ENCODE data around the gene SMIM29. TPM values are rescaled to one million over a fixed set of nuclear protein-coding genes. Genes with fewer than 3 reads are reported as not detected.

The SMIM29 gene
- total and polyA plus RNA-seq, 10 of the 15 experiments (the other 5 are each of a cell fraction or from before 2014, with no cell fraction given), result 7.1 to 30.0 (median 16.2) TPM

GRCh38 chr6:34223956-34224940, 24.6 kb downstream of the SMIM29 start (continued):
- no peak for TF ChIP-seq SUZ12 (IDR thresholded peaks at IDR 0.05; ENCODE audit: unreplicated experiment)
- TF ChIP-seq SREBF2 (IDR thresholded peaks at IDR 0.05; ENCODE audit: low read length), result no peak
- peak in 1 of 2 experiments; percentile 34; a peak in 1 of 4 replicates for TF ChIP-seq IKZF2 (IDR thresholded peaks at IDR 0.05)
- TF ChIP-seq GATAD2B (conservative IDR thresholded peaks at IDR 0.05; ENCODE audit: low read depth), result peak; percentile 83
- TF ChIP-seq POLR2AphosphoS5 (IDR thresholded peaks at IDR 0.05; ENCODE audit: low read length), result peak; percentile 63; the same call in 1 of the 2 replicates
- no peak for TF ChIP-seq IRF4 (IDR thresholded peaks at IDR 0.05; ENCODE audit: low read depth, low read length)
- TF ChIP-seq ASH2L (IDR thresholded peaks at IDR 0.05; ENCODE audit: borderline replicate concordance, low read depth), result no peak
- peak; percentile 95 for TF ChIP-seq ESRRA (IDR thresholded peaks at IDR 0.05; ENCODE audit: low read length)
- TF ChIP-seq MYC (IDR thresholded peaks at IDR 0.05; ENCODE audit: insufficient read depth, insufficient read length, insufficient replicate concordance, low read length, severe bottlenecking), result no peak
- TF ChIP-seq BACH1 (IDR thresholded peaks at IDR 0.05; ENCODE audit: borderline replicate concordance), result peak; percentile 91; the same call in 1 of the 2 replicates
- no peak for TF ChIP-seq BMI1 (IDR thresholded peaks at IDR 0.05; ENCODE audit: borderline replicate concordance)
- 0 out of 2 replicates have a peak, but pooled peaks have one; percentile 50 for TF ChIP-seq NKRF (conservative IDR thresholded peaks at IDR 0.05)
- peak; percentile 79; the same call in 1 of the 2 replicates for TF ChIP-seq PAX5 (IDR thresholded peaks at IDR 0.05; ENCODE audit: borderline replicate concordance, low read depth, low read length)
- peak; percentile 98 for TF ChIP-seq NR2F1 (conservative IDR thresholded peaks at IDR 0.05)
- TF ChIP-seq E2F4 (IDR thresholded peaks at IDR 0.05; ENCODE audit: low read depth, low read length), result no peak
- peak; percentile 89 for TF ChIP-seq ZNF687 (IDR thresholded peaks at IDR 0.05)
- TF ChIP-seq SIN3A (IDR thresholded peaks at IDR 0.05; ENCODE audit: low read depth, low read length), result no peak
- TF ChIP-seq CHD4 (IDR thresholded peaks at IDR 0.05), result no peak
- no peak for TF ChIP-seq JUNB (IDR thresholded peaks at IDR 0.05)
- TF ChIP-seq RELB (IDR thresholded peaks at IDR 0.05; ENCODE audit: low read depth), result peak; percentile 70; the same call in 1 of the 2 replicates
- peak; percentile 50; the same call in 1 of the 2 replicates for TF ChIP-seq MXI1 (IDR thresholded peaks at IDR 0.05; ENCODE audit: low read depth, low read length)
